Thoracic aorta endothelial cell (primary cell): ENCODE results near the gene KHDC4. TPM values are rescaled to one million over a fixed set of nuclear protein-coding genes. Genes with fewer than 3 reads are reported as not detected.

ENCODE experiments used
- small RNA-seq: library from RNA; depleted of rRNA; stranded (forward); fragments of <200 nt; gene quantifications from one replicate; pipeline ENCODE3, GENCODE V24; 2012
- total RNA-seq: library from RNA; depleted of rRNA; stranded (reverse); fragments of >200 nt; gene quantifications from 2 replicates; pipeline ENCODE4 v1.2.3, GENCODE V29; 2012

KHDC4 gene
- 49.7 and 55.1 TPM in 2 replicates for total RNA-seq

DNA sequence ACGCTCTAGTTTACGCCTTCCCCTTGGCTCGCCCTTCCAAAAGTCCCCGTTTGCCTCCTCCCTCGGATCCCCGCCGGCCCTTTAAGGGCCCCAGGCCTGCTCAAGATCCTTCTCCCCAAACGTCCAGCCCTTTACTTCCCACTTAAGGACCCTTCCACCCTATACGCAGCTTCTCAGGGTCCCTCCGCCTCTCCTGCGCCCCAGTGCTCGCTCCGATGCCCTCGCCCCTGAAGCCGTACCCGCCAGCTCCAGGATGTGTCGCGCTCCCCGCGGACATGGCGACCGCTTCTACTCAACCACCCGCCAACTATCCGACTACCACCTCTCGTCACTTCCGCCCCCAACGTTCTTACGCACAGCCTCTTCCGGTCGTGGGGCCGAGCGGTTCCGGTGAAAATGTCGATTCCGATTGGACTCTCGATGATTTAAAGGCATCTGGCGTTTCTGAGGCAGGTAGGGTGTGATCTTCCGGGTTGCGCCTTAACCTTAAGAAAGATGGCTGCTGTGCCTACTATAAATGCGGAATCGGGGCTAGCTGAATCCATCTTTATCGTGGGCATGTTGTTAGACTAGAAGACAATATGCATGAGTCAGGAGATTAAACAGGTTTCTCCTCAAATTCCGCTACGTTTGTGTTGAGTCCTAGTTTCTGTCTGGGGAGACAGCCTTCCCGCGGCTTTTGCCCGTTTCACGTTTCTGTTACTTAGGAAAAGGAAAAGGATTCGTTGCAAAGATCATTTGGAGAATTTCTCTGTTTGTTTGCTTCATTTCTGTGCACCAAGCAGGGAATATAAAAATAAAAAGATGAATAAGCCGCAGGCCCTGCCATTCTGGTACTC, at the start of gene KHDC4:
Gene KHDC4, minus strand, starts transcription at position 317 of the 839 bp plus-strand sequence. Its CDS starts 40 bp downstream, at position 277.

DNA sequence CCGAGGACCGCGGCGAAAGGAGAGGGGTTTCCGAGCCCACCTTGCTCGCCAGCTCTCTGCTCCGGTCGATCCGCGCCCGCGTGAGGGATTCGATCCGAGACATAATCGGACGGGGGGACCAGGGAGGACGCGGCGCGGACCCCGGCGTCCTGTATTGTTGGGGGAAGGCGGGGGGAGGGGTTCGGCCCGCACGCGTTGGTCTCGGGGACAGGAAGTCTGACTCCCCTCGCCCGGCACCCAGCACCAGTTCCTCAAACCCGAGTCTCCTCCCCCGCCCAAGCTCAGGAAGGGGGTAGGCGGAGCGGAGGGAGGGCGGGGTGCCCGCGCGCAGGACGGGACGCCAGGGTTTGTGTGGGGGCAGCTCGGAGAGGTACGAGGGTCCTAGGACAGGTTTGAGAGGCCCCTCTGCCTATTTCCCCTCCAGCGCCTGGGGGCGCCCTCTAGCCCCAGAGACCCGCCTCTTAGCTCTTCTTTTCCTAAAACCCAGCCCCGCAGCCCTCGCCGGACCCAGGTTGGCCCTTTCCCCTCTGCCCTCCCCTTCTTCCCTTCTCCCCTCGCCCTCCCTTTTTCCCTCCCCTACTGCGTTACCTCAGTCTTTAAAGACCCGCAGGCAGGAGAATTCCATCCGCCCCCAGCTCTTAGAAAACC, 44.2 kb upstream of the KHDC4 start, which contains the start of gene ARHGEF2:
Gene ARHGEF2, minus strand, starts transcription at position 223 of the 648 bp plus-strand sequence. Its CDS starts 120 bp downstream, at position 103.

DNA sequence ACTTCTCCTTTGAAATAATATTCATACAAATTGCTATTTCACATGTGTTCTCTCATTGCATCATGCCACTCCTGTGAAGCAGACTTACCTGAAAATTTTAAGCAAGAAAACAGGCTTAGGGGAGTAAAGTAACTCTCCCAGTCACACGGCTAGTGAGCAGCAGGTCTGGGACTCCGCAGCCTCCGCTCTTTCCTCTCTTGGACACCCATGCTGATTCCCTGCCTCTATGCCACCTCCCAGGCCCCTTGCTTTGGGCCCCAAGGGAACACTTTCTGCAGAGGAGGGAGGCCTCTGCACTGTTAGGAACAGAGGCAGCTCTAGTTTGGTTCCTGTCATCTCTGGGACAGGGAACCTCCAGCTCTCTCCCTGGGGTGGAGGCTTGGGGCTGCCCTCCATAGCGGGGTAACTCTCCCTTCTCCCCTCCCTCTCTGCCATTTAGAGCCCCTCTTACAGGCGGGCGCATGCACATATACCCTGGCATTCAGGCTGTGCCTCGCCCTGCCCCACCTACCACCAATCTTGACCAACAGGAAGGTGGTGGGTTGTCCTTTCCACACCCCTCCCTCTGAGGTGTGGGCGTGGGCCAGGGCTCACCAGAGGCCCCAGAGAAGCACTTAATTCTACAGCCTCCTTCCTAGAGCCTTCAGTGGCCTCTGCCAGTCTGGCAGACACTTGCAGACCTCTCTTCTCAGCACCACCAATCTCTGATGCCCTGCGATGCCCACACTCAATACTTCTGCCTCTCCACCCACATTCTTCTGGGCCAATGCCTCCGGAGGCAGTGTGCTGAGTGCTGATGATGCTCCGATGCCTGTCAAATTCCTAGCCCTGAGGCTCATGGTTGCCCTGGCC, 7.0 kb upstream of the KHDC4 start, which contains the start of gene RXFP4:
Gene RXFP4, plus strand, starts transcription at position 646 of the 852 bp plus-strand sequence. Its CDS starts 72 bp downstream, at position 718.

GRCh38 chr1:155911156-155912055, 22.8 kb downstream of the KHDC4 start, which contains the start of gene RIT1:
Gene RIT1, minus strand, starts transcription at chr1:155911349. Its CDS starts 588 bp downstream, at chr1:155910761.

Small RNA genes within 50 kb of the gene (small RNA-seq; reads per million reads assigned to genes)
- not detected for gene MIR6738
- not detected for gene RF00015
- gene SCARNA4: not detected
- gene SNORA80E: 188 reads per million, percentile 99 among the genes with 10 or more reads in this experiment

Other genes with a start within 250 kb of the KHDC4 start
- gene YY1AP1, start 245.6 kb downstream of the KHDC4 start, total RNA-seq: 42.7 and 48.9 TPM in 2 replicates
- gene DAP3, start 245.3 kb downstream of the KHDC4 start, total RNA-seq: 121 and 142 TPM in 2 replicates
- gene GON4L, start 77.2 kb downstream of the KHDC4 start, total RNA-seq: 48.1 and 50.3 TPM in 2 replicates
- gene SYT11, start 74.8 kb downstream of the KHDC4 start, total RNA-seq: 36.2 and 39.1 TPM in 2 replicates
- 30.0 and 35.0 TPM in 2 replicates for gene RIT1, start 23.1 kb downstream of the KHDC4 start, total RNA-seq
- gene RXFP4, start 7.2 kb upstream of the KHDC4 start, total RNA-seq: not detected in 2 replicates
- 127 TPM in 2 replicates for gene ARHGEF2, start 44.1 kb upstream of the KHDC4 start, total RNA-seq
- gene SSR2, start 86.5 kb upstream of the KHDC4 start, total RNA-seq: 552 and 669 TPM in 2 replicates
- 28.6 and 32.5 TPM in 2 replicates for gene UBQLN4, start 119.4 kb upstream of the KHDC4 start, total RNA-seq
- 42.2 and 45.9 TPM in 2 replicates for gene LAMTOR2, start 120.4 kb upstream of the KHDC4 start, total RNA-seq
- not detected in 2 replicates for gene RAB25, start 126.7 kb upstream of the KHDC4 start, total RNA-seq
- 7.8 and 8.3 TPM in 2 replicates for gene MEX3A, start 148.1 kb upstream of the KHDC4 start, total RNA-seq
- gene LMNA, start 180.3 kb upstream of the KHDC4 start, total RNA-seq: 677 and 814 TPM in 2 replicates
- gene SEMA4A, start 219.2 kb upstream of the KHDC4 start, total RNA-seq: 0.80 and 1.0 TPM in 2 replicates